HG02759 (cell line): ENCODE data around the gene GCC1.
A peak's percentile ranks its signal among the peaks of the same experiment; 100 is the strongest.

Source experiments
- ATAC-seq: cut with Tn5 transposase; IDR thresholded peaks from one replicate; pipeline ENCODE4 v1.9.1; 2021; ENCODE audit warnings: mild to moderate bottlenecking, moderate library complexity; ENCODE audit not compliant: unreplicated experiment

GCC1 gene

GRCh38 chr7:127585044-127585953, at the start of gene GCC1:
Gene GCC1, minus strand, starts transcription at chr7:127585596. Its CDS starts 414 bp downstream, at chr7:127585182.
- ATAC-seq, result peak; percentile 81

DNA sequence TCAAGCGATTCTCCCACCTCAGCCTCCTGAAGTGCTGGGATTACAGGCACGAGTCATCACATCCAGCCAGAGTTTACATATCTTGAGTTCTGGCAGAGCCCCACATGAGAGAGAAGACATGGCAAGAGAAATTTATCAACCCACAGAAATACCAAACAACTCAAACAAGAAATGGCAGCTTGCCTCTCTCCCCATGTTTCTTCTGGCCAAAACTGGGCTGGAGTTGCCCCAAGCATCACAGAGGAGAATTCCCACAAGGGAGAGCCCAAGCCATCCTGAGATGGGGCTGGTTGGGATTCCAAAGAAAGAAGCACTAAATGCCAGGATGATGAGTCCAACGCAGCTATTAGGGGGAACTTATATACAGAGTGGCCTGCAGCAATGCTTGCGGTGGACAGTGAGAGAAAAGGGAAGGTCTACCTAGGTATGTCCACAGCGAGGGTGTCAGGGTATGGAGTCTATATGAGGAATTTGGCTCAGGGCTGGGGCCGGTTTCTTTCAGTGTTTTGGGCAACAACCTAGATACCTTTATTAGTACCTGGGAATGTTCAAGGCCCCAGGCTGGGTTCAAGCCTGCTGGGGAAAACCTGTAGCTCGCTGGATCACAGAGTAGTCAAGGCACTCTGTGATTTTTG, 47.0 kb upstream of the GCC1 start:
- ATAC-seq, result no peak

DNA sequence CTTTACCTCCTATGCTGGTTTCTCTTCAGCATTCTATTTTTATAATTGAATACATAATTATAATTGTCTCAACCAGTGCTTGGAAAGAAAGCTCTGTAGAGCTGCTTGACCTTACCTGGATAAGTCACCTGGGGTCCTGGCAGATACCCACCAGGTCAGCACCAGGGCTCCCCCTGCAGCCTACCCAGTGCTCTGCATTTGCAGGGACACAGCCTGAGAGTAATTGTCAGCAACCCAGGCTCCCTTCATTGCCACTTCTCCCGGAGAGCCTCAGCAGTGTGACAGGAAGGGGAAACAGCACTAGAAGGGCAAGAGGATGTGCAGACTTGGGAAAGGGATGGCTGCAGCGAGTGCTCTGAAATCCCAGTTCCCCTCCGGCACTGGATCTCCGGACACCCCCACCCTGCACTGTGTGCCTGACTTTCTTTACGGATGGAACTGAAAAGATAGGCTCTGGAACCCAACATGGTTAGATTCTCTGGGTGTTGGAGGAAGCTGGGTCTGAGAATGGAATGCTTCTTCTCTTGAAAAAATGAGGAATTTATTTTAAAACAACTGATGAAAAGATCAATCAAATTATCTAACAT, 44.0 kb upstream of the GCC1 start:
- peak; percentile 74 for ATAC-seq

GRCh38 chr7:127628445-127628844, 43.0 kb upstream of the GCC1 start:
- no peak for ATAC-seq

- ATAC-seq, result no peak
Observed at GRCh38 chr7:127625331-127625730, 39.9 kb upstream of the GCC1 start.

DNA sequence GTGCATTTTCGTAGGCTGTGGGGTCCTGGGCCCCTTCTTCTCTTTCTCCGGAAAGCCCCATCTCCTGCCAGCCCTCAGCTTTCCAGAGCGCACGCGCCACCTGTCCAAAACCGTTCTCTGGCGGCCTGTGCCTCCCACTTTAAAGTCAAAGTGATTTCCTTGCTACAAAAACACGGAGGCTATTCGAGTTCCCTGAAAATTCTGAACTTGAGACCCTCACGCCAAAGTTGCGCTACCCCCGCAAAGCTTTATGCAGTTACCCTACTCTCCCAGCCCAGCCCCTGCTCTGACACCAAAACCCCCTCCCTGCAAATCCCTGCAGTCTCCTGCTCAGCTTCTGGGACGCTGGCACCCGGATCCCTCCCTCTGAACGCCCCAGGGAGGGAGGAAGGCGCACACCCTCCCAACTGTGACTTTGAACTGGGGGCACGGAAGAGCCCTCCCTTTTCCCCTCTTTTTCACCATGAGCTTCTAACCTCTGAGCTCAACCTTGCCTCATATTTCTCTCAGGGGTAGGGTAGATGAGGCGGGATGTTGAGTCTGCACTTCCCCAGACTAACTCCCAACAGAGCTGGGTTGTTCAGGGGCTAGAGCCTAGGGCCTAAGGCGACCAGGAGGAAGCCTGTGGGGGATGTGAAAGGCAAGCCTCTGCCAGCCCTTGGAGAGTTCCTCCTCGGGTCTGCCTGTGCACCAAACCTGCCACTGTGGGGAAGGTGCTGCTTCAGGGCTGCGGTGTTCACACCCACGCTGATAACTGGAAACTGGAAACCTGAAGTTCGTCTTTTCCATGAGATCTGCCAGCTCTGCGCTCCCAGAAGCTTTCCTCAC, 35.2 kb upstream of the GCC1 start:
- ATAC-seq, result no peak

DNA sequence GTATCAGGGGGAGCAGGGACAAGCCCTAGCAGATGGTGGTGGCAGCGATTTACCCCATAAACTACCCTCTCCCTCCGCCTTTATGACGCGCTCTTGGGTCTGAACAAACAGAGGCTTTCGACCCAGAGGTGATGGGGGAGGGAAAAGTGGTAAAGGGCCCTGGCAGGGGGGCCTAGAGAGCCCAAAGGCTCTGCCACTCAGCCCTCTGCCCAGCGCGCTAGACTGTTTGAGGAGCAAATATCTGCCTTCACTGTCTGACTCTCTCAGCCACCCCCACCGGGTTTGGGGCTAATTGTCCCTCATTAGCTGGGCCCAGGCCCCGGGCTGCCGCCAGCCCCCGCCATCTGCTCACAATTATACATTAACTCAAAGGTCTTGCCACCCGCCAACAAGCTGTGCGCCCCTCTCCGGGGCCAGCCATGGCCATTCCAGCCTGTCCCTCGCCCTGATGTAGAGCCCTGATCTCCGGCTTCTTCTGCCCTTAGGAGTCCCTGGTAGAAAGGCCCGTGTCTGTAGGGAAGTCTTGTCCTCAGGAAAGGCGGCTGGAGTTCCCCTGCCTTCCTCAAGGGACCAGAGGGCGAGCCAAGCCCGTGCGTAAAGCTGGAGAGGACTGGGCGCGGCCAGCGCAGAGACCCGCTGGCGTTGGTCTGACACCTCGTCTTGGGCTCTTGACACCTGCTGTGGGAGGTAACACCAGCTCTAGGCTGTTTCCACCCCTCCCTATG, 34.4 kb upstream of the GCC1 start:
- peak; percentile 44 for ATAC-seq

DNA sequence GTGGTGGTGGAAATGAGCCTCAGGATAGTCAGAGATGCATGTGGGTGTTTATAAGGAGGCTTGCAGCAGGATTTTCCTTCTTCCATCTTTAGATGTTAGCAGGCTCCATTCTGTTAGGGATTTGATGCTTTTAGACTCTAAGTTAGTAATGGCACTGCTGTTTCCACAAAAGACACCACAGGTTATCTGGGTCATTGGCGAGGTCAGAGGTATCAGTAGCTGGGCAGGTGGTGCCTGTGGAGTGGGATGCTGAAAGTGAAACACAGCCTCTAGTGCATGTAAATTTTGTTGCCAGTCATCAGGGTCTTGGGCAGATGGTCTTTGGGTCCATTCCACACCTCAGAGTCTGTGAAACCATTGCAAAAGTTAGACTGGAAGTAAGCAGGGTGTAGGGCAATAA, 33.4 kb upstream of the GCC1 start:
- no peak for ATAC-seq

DNA sequence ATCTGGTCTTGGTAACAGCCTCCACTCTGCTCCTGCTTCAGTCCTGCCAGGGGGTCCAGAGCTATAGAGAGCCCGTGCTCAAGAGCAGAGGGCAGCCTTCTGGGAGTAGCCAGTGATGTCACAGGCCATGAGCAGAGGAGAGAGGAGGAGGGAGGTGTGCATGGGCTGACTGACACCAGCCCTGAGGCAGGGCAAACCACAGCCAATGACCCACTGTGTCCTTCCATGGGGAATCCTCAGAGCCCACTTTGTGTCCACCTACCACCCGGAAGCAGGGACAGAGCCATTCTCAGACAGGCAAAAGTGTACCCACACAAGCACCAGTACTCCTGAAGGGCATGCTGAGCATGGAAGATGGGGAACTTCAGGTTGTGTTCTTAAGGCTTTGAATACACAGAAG, 32.6 kb upstream of the GCC1 start, which contains the start of gene PAX4:
Gene PAX4 (minus strand): TSS at position 101 of the 400 bp plus-strand sequence. CDS start 2,214 bp downstream, outside the sequence.
- ATAC-seq, result no peak

GRCh38 chr7:127616724-127617123, 31.3 kb upstream of the GCC1 start:
- no peak for ATAC-seq

GRCh38 chr7:127612263-127612662, 26.9 kb upstream of the GCC1 start:
- ATAC-seq, result no peak

DNA sequence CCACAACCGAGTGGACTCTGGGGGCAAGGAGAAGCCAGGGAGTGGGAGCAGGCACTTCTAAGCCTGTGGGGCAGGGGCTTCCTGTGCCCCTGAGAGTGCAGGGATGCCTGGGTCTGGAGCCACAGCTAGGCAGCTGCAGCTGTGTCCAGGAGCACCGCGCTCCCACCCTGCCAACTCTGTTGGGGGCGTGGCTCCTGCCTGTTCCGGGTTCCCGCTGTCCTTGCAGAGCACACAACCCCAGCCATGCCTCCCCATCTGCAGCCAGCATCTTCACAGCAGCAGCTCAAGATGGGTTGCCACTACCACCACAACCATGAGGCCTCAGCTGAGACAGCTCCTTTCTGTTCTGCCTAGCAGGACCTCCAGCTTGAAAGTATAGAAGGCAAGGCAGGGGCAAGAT, 23.9 kb upstream of the GCC1 start:
- no peak for ATAC-seq

GRCh38 chr7:127608446-127608845, 23.1 kb upstream of the GCC1 start:
- ATAC-seq, result no peak

- no peak for ATAC-seq
Observed at GRCh38 chr7:127600885-127601284, 15.5 kb upstream of the GCC1 start.

DNA sequence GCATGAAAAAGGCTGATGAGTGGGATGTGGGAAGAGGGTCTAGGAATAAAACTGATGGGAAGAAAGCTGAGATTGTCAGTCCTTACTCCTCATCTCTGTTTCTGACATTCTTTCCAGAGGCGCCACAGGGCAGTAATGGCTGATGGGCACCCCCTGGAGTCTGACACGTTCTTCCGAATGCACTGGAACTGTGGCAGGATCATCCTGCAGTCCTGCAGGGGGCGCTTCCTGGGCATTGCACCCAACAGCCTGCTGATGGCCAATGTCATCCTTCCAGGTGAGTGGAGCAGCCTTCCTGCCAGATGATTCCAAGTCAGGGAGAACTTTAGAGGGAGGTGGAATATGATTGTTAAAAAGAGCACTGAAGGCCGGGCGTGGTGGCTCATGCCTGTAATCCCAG, 12.9 kb upstream of the GCC1 start:
- no peak for ATAC-seq

DNA sequence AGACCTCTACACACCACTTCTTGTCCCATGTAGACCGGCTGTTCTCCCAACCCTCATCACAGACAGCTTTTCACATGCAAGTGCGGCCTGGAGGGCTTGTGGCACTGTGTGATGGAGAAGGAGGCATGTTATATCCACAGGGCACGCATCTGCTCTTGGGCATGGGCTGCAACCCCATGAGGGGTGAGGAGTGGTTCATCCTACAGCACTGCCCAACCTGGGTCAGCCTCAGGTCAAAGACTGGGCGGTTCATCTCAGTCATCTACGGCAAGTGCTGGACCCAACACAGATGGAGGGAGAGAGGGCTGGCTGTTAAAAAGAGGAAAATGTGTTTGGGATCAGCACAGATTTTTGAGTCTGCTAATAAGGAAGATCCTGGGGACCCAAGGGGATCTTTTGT, 10.3 kb upstream of the GCC1 start:
- ATAC-seq, result no peak

GRCh38 chr7:127594490-127594889, 9.1 kb upstream of the GCC1 start:
- peak; percentile 53 for ATAC-seq

DNA sequence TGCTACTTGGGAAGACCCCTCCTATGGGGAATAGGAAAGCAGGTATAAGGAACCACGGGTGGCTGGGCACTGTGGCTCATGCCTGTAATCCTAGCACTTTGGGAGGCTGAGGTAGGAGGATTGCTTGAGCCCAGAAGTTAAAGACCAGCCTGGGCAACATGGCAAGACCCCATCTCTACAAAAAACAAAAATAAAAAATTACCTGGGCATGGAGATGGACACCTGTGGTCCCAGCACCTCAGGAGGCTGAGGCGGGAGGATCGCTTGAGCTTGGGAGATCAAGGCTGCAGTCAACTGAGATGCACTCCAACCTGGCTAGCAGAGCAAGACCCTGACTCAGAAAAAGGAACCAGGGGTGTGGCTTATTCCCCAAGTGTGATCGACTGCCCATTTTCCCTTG, 7.2 kb upstream of the GCC1 start:
- ATAC-seq, result no peak

- ATAC-seq, result no peak
Observed at GRCh38 chr7:127591591-127591990, 6.2 kb upstream of the GCC1 start.

GRCh38 chr7:127591189-127591588, 5.8 kb upstream of the GCC1 start:
- no peak for ATAC-seq
